ENCODE measurements around the gene CCDC88A. TPM values are rescaled to one million over a fixed set of nuclear protein-coding genes. Genes with fewer than 3 reads are reported as not detected.
"Not testable (repeated sequence)": the region's sequence is repeated elsewhere in the genome, so short reads cannot be mapped to it uniquely, and the experiment has no call there.

The CCDC88A gene
- total RNA-seq, 2 donors from 2014 or later, result 50.0 to 74.5 TPM

GRCh38 chr2:55301277-55301676 is 118.4 kb downstream of the CCDC88A start:
- Histone ChIP-seq H3K9me3 (no peaks in the 10 kb centered on the region), H3K4me1 (ENCODE audit: control insufficient read depth in 1 of 2, low read depth in 2 of 2) (no peaks in the 10 kb centered on the region), H3K27me3 (replicated peaks; ENCODE audit: insufficient read depth) (no peaks in the 10 kb centered on the region), H3K36me3 (peaks cover 2% of the 10 kb centered on the region), H3K4me3 (no peak overlapping the region), H3K27ac (no peak overlapping the region)
- no peak for DNase-seq (ENCODE audit: low spot score)
- TF ChIP-seq CTCF (IDR thresholded peaks at IDR 0.05), result no peak
- no peak for ATAC-seq (ENCODE audit: insufficient number of reproducible peaks, low FRiP score, low read depth)

GRCh38 chr2:55296393-55296792 is 123.3 kb downstream of the CCDC88A start:
- no peaks in the 10 kb centered on the region for H3K27me3 ChIP-seq (replicated peaks; ENCODE audit: insufficient read depth)
- no peak for TF ChIP-seq CTCF (IDR thresholded peaks at IDR 0.05)
- H3K27ac ChIP-seq, result no peak overlapping the region
- no peak overlapping the region for H3K4me3 ChIP-seq
- DNase-seq (ENCODE audit: low spot score), result no peak
- peaks cover 0 to 3% of the 10 kb centered on the region in 2 donors for H3K4me1 ChIP-seq (ENCODE audit: control insufficient read depth in 1 of 2, low read depth in 2 of 2)
- H3K36me3 ChIP-seq, result peaks cover 8% of the 10 kb centered on the region
- no peak for ATAC-seq (ENCODE audit: insufficient number of reproducible peaks, low FRiP score, low read depth)
- H3K9me3 ChIP-seq, result no peaks in the 10 kb centered on the region

- H3K4me3 ChIP-seq, result peak overlapping the region; percentile 91
- H3K9me3 ChIP-seq, result no peaks in the 10 kb centered on the region
- H3K27ac ChIP-seq, result peak overlapping the region; percentile 90 to 95
- no peaks in the 10 kb centered on the region for H3K36me3 ChIP-seq
- no peak for DNase-seq (ENCODE audit: low spot score)
- H3K4me1 ChIP-seq (ENCODE audit: control insufficient read depth in 1 of 2, low read depth in 2 of 2), result peaks cover 10 to 35% of the 10 kb centered on the region in 2 donors
- no peaks in the 10 kb centered on the region for H3K27me3 ChIP-seq (replicated peaks; ENCODE audit: insufficient read depth)
- ATAC-seq (ENCODE audit: insufficient number of reproducible peaks, low FRiP score, low read depth), result no peak
- TF ChIP-seq CTCF (IDR thresholded peaks at IDR 0.05), result no peak
Observed at GRCh38 chr2:55283083-55283482, 136.6 kb downstream of the CCDC88A start.

GRCh38 chr2:55282110-55282917 is 137.3 kb downstream of the CCDC88A start:
- Histone ChIP-seq H3K9me3 (no peaks in the 10 kb centered on the region), H3K4me1 (ENCODE audit: control insufficient read depth in 1 of 2, low read depth in 2 of 2) (peaks cover 10 to 29% of the 10 kb centered on the region in 2 donors), H3K36me3 (no peaks in the 10 kb centered on the region), H3K4me3 (peak overlapping the region; percentile 91), H3K27me3 (replicated peaks; ENCODE audit: insufficient read depth) (no peaks in the 10 kb centered on the region), H3K27ac (peak overlapping the region; percentile 90 to 95)
- TF ChIP-seq CTCF (IDR thresholded peaks at IDR 0.05), result no peak
- DNase-seq (ENCODE audit: low spot score), result peak; percentile 19
- ATAC-seq (ENCODE audit: insufficient number of reproducible peaks, low FRiP score, low read depth), result peak; percentile 82

GRCh38 chr2:55280851-55281546 is 138.7 kb downstream of the CCDC88A start:
- Histone ChIP-seq H3K4me1 (ENCODE audit: control insufficient read depth in 1 of 2, low read depth in 2 of 2) (peaks cover 10 to 26% of the 10 kb centered on the region in 2 donors), H3K27ac (peak overlapping the region; percentile 90 to 95)
- H3K27me3 ChIP-seq (replicated peaks; ENCODE audit: insufficient read depth); DNase-seq (ENCODE audit: low spot score); H3K9me3 ChIP-seq; ATAC-seq (ENCODE audit: insufficient number of reproducible peaks, low FRiP score, low read depth); H3K36me3 ChIP-seq; H3K4me3 ChIP-seq: not testable (repeated sequence)

- H3K4me1 ChIP-seq (ENCODE audit: control insufficient read depth in 1 of 2, low read depth in 2 of 2), result peaks cover 8 to 21% of the 10 kb centered on the region in 2 donors
- H3K27me3 ChIP-seq (replicated peaks; ENCODE audit: insufficient read depth); H3K4me3 ChIP-seq; DNase-seq (ENCODE audit: low spot score); H3K9me3 ChIP-seq; H3K27ac ChIP-seq; ATAC-seq (ENCODE audit: insufficient number of reproducible peaks, low FRiP score, low read depth); H3K36me3 ChIP-seq: not testable (repeated sequence)
Observed at GRCh38 chr2:55279859-55280424, 139.7 kb downstream of the CCDC88A start.

- H3K36me3 ChIP-seq; H3K27me3 ChIP-seq (replicated peaks; ENCODE audit: insufficient read depth); H3K4me3 ChIP-seq; H3K9me3 ChIP-seq; ATAC-seq (ENCODE audit: insufficient number of reproducible peaks, low FRiP score, low read depth); H3K27ac ChIP-seq; DNase-seq (ENCODE audit: low spot score): not testable (repeated sequence)
- H3K4me1 ChIP-seq (ENCODE audit: control insufficient read depth in 1 of 2, low read depth in 2 of 2), result peaks cover 7 to 19% of the 10 kb centered on the region in 2 donors
Observed at GRCh38 chr2:55279214-55279835, 140.3 kb downstream of the CCDC88A start.
